ENCODE data around the gene SELENOI.

The SELENOI gene

DNA sequence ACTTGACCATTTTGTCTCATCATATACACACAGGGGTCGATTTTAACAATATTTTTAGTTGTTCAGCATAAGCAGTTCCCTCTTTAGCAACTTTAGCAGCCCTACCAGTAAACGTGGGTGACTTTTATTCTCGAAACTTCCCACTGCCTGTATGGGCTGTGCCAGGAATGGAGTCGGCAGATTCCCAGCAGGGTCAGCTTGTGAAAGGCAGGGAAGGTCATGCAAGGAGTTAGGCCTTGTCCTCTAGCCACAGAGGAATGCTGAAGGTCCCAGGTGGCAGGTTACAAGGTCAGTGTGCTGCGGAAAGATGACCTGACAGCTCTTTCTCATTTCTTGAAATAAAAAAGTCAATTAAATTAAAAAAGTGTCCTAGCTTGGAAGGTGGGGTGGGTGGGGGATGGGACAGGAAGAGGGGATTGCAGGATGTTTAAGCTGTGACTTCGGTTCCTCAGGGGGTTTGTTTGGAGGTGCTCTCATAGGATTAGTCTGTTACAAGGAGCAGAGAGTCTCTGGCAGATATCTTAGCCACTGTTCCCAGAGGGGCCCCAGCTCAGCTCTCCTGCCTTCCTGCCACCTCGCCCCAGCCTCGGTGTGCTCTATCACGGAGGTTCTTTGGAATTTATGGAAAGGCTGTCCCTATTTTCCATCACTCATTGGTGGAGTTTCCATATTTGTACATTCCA, 77.1 kb downstream of the SELENOI start:
- Histone ChIP-seq H3K36me3 (ENCODE audit: control insufficient read depth, insufficient read depth, low read length) (no peaks in the 10 kb centered on the region), H3K4me3 (replicated peaks; ENCODE audit: low read depth, low read length) (no peak overlapping the region), H3K27me3 (replicated peaks; ENCODE audit: control insufficient read depth, insufficient read depth, low read length) (no peaks in the 10 kb centered on the region)
- DNase-seq (ENCODE audit: extremely low read depth, insufficient read length), result no peak
- TF ChIP-seq, protein P1, sequence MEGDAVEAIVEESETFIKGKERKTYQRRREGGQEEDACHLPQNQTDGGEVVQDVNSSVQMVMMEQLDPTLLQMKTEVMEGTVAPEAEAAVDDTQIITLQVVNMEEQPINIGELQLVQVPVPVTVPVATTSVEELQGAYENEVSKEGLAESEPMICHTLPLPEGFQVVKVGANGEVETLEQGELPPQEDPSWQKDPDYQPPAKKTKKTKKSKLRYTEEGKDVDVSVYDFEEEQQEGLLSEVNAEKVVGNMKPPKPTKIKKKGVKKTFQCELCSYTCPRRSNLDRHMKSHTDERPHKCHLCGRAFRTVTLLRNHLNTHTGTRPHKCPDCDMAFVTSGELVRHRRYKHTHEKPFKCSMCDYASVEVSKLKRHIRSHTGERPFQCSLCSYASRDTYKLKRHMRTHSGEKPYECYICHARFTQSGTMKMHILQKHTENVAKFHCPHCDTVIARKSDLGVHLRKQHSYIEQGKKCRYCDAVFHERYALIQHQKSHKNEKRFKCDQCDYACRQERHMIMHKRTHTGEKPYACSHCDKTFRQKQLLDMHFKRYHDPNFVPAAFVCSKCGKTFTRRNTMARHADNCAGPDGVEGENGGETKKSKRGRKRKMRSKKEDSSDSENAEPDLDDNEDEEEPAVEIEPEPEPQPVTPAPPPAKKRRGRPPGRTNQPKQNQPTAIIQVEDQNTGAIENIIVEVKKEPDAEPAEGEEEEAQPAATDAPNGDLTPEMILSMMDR (IDR thresholded peaks at IDR 0.05; ENCODE audit: insufficient read depth, low read length, poor library complexity, severe bottlenecking), result no peak

DNA sequence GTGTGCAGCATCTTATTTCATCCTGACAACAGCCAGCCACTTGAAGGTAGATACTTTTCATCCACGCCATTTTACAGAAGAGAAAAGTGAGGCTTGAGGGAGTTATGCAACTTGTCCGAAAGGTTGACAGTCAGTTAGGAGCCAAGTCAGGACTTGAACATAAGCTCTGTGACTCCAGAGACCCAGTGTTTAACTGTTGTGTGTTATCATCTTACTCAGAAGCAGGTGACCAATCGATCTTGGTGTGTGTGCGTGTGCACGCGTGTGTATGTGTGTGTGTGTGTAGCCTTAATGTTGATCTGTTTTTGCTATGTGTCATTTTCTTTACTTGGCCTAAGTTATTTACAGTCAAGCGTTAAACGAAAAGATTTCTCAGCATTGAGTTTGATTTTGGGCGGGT, 77.8 kb downstream of the SELENOI start:
- no peak for DNase-seq (ENCODE audit: extremely low read depth, insufficient read length)
- TF ChIP-seq, protein P1 (IDR thresholded peaks at IDR 0.05; ENCODE audit: insufficient read depth, low read length, poor library complexity, severe bottlenecking), result no peak
- Histone ChIP-seq H3K27me3 (replicated peaks; ENCODE audit: control insufficient read depth, insufficient read depth, low read length) (no peaks in the 10 kb centered on the region), H3K4me3 (replicated peaks; ENCODE audit: low read depth, low read length) (no peak overlapping the region), H3K36me3 (ENCODE audit: control insufficient read depth, insufficient read depth, low read length) (no peaks in the 10 kb centered on the region)

DNA sequence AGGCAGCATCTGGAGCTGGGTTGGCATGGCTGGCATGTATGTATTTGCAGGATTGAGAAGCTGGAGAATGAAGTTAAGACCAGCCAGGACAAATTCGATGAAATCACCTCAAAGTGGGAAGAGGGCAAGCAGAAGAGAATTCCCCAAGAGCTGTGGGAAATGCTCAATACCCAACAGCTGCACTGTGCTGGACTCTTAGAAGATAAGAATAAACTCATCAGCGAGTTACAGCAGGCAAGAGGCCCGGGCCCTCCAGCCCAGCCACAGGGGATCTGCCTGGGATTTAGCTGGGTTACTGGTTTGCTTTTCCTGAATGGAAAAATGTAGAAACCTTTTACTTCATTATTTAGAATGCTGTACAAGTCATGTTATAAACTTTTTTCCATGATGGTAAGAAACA, 78.3 kb downstream of the SELENOI start:
- DNase-seq (ENCODE audit: extremely low read depth, insufficient read length), result no peak
- TF ChIP-seq, protein P1 (IDR thresholded peaks at IDR 0.05; ENCODE audit: insufficient read depth, low read length, poor library complexity, severe bottlenecking), result no peak
- H3K27me3 ChIP-seq (replicated peaks; ENCODE audit: control insufficient read depth, insufficient read depth, low read length), result no peaks in the 10 kb centered on the region
- H3K36me3 ChIP-seq (ENCODE audit: control insufficient read depth, insufficient read depth, low read length), result no peaks in the 10 kb centered on the region
- no peak overlapping the region for H3K4me3 ChIP-seq (replicated peaks; ENCODE audit: low read depth, low read length)

DNA sequence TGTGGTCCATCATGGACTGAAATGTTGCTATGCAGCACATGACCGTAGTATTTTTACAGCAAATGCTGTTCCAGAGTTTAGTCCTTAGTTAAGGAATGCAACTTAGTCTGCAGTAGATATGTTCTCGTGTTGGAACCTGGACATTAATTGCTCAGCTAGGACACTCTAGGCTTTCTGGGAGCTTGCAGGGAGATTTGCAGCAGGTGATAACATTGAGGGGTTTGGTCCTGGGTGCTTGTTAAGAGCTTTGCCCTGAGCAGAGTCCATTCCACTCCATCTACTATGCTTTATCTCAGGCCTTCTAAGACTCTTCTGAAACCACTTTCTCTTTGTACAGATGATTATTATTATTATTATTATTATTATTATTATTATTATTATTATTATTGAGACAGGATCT, 82.9 kb downstream of the SELENOI start:
- no peak overlapping the region for H3K4me3 ChIP-seq (replicated peaks; ENCODE audit: low read depth, low read length)
- TF ChIP-seq, protein P1 (IDR thresholded peaks at IDR 0.05; ENCODE audit: insufficient read depth, low read length, poor library complexity, severe bottlenecking), result no peak
- no peaks in the 10 kb centered on the region for H3K36me3 ChIP-seq (ENCODE audit: control insufficient read depth, insufficient read depth, low read length)
- no peaks in the 10 kb centered on the region for H3K27me3 ChIP-seq (replicated peaks; ENCODE audit: control insufficient read depth, insufficient read depth, low read length)
- DNase-seq (ENCODE audit: extremely low read depth, insufficient read length), result no peak

DNA sequence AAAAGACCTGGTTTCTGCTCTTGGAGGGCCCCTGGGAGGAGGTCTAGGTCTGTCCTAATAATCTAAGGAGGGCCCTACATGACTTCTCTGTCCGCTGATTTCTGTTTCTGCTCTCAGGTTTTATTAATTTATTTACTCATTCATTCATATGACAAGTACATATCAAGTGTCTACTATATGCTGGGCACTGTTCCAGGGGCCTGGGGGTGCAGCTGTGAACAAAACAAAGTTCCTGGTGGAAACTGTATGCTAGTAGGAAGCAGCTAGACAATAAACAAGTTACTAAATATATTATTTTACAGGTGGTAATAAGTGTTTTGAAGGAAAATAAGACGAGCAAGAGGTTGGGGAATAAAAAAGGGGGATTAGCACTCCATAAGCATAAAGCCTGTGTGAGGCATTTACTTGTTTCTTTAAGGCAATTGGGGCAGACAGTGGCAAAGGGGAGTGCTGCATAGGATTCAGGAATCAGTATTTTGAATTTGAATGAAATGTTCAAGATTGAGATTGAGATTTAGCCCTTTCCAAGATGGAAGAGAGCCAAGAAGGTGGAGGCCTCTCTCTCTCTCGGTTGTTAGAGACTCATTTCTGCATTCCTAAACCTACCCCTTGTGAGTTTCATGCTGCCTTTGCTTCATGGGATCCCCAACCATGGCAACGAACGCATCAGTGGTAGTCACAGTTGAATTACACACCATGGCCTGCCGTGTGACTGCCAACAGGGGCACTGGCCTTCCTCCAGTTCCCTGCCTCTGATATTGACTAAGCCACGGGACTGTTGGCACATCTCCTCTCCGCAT, 84.0 kb downstream of the SELENOI start:
- Histone ChIP-seq H3K27me3 (replicated peaks; ENCODE audit: control insufficient read depth, insufficient read depth, low read length) (no peaks in the 10 kb centered on the region), H3K4me3 (replicated peaks; ENCODE audit: low read depth, low read length) (no peak overlapping the region), H3K36me3 (ENCODE audit: control insufficient read depth, insufficient read depth, low read length) (no peaks in the 10 kb centered on the region)
- TF ChIP-seq, protein P1 (IDR thresholded peaks at IDR 0.05; ENCODE audit: insufficient read depth, low read length, poor library complexity, severe bottlenecking), result no peak
- no peak for DNase-seq (ENCODE audit: extremely low read depth, insufficient read length)

All from GM06990 (cell line).